GM21717 (cell line): Measurements from ENCODE around the gene CARTPT.

ENCODE experiments used
- ATAC-seq: cut with Tn5 transposase; IDR thresholded peaks from one replicate; pipeline ENCODE4 v1.9.1; 2021; ENCODE audit warnings: mild to moderate bottlenecking, moderate library complexity; ENCODE audit not compliant: unreplicated experiment

CARTPT gene

GRCh38 chr5:71719063-71719964 lies at the start of gene CARTPT:
TSS of gene CARTPT (plus strand) at chr5:71719275. CDS start at chr5:71719294, 19 bp downstream.
- no peak for ATAC-seq

GRCh38 chr5:71677977-71678376 lies 41.1 kb upstream of the CARTPT start:
- no peak for ATAC-seq

DNA sequence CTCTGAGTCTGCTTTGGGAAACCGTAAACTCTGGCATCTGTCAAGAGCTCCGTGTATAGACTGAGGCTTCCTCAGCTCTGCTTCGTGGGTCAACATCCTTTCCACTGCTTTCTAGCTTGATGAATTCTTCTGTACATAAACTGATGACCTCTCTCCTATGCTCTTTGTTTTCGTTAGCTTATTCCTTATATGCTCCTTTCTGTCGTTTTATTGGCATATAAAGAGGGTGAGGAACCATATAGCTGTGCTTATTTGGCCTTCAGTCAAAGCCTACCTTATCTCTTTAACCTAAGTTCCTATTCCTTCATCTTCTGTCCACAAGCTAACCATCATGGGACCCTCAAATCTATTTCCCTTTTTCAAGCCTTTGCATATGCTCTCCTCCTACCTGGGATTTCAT lies 39.4 kb upstream of the CARTPT start:
- no peak for ATAC-seq

DNA sequence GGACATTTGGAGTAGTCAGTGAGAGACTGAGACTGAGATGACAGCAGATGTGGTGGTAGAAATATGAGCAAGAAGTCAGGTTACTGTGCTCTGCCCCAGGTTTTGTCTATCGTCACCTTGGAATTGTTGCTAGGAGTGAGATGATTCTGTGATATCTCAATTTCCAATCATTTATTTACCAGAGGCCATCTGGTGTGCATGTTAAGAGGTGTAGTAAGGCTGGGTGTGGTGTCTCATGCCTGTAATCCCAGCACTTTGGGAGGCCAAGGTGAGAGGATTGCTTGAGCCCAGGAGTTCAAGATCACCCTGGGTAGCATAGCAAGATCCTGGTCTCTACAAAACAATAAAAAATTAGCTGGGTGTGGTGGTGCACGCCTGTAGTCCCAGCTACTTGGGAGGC lies 38.6 kb upstream of the CARTPT start:
- no peak for ATAC-seq

- no peak for ATAC-seq
Measured at GRCh38 chr5:71681296-71681695, 37.8 kb upstream of the CARTPT start.

DNA sequence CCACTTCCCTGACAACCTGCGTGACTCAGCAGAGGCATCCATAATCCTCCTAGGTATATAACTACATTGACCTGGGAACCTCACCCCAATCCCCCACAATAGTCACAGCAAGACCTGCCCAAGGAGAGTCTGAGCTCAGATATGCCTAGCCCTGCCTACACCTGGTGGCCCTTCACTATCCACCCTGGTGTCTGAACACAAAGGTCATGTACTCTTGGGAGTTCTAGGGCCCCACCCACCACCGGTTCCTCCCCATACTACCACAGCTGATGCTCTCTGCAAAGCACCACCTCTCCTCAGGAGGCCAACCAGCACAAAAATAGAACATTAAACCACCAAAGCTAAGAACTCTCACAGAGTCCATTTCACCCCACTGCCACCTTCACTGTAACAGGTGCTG lies 34.8 kb upstream of the CARTPT start:
- ATAC-seq, result no peak

DNA sequence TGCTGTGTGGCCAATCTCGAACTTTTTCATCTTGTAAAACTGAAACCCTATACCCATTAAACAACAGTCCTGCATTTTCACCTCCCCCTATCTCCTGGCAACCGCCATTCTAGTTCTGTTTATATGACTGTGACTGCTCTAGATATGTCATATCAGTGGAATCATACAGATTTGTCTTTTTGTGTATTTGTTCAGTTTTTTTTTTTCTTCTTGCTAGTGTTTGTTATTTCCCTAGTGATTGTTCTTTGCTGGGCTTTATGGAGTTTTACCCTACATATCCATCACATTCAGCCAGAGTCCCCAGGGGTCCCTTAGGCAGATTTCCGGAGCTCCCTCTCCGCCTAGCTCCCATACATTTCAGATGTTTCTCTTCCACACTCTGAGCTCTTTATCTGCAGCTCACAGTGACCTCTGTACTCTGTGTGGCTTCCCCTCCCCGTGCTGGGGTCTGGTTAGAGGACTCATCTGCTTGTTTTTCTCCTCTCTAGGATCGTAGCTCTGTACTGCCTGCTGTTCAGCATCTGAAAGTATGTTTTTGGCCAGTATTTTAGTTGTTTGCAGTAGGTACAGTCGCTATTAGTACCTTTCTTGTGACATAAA lies 25.1 kb upstream of the CARTPT start:
- ATAC-seq, result no peak

- no peak for ATAC-seq
Measured at GRCh38 chr5:71695071-71695470, 24.0 kb upstream of the CARTPT start.

DNA sequence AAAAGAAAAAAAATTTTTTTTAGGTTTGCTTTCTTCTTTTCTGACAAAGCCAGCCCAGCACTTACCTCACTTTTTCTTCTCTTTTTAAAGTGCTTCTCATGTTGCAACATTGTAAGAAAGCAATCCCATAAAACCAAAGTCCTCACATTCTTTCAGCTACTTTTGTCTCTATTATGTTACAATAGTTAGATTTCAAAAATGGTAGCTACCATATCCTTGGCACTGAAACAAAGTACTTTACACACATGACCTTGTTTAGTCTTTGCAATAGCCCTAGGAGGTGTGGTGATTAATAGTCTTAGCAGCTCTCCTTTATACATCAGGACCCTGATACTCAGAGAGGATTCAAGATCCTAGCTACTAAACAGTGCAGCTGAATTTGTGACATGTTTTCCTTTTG lies 23.5 kb upstream of the CARTPT start:
- no peak for ATAC-seq

- no peak for ATAC-seq
Measured at GRCh38 chr5:71697967-71698366, 21.1 kb upstream of the CARTPT start.

DNA sequence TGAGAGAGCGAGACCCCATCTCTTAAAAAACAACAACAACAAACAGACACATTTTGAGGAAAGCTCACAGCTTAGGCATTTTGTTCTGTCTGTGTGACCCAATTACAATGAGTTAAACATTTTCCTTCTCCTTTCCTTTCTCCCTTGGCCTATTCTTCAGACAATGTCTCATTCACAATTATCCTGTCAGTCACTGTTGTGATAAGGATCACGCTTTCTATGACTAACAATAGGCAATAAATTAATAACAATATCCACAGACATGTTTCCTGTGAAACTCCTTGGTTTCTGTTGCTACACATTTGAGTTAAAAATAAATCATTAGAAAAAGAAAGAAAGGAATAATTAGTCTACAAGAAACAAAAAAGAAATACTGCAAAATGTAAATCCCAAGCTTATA lies 19.8 kb upstream of the CARTPT start:
- ATAC-seq, result no peak

DNA sequence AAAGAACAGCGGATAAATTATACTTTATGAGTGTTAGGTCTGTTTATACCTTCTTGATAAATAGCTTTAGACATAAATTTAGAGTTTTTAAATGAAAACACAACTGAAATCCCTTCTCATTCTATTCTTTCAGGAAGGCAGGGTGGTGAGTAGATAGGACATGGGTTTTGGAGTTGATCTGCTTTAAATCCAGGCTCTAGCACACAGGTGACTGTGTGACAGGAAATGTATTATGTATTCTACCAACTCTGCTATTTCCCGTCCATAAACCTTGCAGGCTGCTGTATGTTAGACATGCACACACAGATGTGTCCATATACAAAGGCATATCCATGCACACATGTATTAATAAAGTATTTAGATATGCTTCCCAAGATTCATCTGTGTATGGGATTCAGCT lies 19.3 kb upstream of the CARTPT start:
- no peak for ATAC-seq

DNA sequence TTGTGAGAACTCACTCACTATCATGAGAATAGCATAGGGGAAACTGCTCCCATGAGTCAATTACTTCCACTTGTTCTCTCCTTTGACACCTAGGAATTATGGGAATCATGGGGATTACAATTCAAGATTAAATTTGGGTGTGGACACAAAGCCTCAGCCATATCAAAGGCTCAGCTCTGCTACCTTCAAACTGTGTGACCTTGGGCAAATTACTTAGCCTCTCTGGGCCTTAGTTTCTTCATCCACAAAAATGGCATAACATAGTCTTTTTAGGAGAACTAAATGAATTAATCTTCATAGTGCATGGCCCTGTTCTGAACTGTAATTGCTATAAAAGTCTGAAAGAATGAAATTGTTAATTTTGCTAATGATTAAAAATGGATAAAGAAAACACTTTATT lies 18.3 kb upstream of the CARTPT start:
- ATAC-seq, result no peak

- no peak for ATAC-seq
Measured at GRCh38 chr5:71701407-71701806, 17.7 kb upstream of the CARTPT start.

DNA sequence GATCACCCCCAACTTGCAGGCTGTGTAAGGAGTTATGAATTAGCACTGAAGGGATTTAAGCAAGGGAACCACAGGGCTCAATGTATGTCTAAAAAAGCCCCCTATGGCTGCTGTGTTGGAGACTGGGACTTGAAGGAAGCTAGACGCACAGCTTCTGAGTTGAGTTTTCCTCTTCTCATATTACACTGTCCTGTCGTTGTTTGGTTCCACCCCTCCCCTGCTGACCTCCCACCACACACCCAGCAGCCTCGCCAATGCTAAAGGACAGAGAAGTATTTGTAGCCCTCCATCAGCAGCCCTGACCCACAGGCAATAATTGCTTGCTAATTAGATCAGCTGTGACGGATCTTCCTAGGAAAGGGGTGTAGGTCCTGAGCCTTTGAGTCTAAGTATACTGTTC lies 15.1 kb upstream of the CARTPT start:
- ATAC-seq, result no peak

GRCh38 chr5:71705421-71705820 lies 13.7 kb upstream of the CARTPT start:
- ATAC-seq, result no peak

DNA sequence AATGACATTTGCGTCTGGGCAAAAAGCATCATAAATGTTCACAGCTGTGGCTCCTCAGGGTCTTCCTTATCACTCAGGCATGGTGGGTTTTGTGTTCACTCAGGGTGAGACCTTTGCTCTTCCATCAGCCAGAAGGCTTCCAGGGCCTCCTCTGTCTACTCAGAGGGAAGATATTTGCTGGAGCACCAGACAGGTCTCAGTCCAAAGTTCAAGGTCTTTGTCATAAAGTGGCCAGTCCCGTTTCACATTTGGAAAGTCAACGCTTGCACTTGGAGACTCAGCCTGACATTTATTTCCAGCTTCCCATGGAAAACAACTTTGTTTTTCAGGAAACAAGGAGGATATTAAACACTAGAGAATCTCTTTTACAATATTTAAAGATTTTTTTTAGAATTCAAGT lies 12.2 kb upstream of the CARTPT start:
- ATAC-seq, result no peak

DNA sequence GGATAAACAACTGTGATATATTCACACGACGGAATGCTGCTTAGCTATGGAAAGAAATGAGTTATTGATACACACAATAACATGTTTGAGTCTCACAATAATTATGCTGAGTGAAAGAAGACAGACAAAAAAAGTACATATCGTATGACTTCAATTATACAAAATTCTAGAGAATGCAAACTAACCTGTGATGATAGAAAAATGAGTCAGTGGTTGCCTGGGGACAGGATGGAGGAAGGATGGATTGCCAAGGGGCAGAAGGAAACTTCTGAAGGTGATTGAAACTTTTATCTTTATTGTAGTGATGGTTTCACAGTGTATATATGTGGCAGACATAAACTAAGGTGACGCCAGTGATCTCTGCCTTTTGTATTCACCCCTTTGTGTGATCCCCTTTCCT lies 7.5 kb upstream of the CARTPT start:
- no peak for ATAC-seq

DNA sequence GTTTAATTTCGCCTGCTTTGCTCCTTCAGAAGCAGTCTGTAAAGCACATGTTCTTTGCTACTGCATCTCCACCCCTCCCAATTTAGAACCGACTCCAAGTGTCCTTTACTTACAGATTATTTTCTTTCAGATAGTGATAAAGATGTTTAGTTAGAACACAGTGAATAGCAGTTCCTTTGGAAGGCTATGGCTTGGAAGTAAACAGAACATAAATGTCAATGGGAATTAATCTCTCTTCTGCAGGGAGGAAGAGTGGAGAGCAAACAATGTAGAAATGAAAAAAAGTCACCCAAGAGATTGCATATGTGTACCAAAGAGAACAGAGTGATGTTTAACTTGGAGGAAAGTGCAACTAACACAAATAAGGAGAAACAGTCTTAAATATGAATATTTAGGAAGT lies 4.2 kb upstream of the CARTPT start:
- no peak for ATAC-seq

DNA sequence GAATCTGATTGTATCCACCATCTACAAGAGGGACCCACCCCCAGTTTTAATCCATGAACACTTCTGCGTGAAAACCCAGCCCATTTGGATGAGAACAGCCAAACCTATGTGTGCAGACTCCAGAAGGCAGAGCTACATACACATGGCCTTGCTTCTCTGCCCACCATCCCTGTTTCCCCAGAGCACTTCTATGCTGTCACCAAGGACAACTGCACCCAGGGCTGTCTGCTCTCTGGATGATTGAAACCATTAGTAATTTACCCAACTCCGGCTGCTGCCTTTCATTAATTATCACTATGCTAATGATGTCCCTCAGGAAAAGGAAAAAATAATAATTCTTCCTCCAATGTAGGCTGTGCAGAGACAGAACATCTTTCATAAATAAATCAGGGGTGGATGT lies 8.9 kb downstream of the CARTPT start:
- no peak for ATAC-seq

GRCh38 chr5:71731015-71731414 lies 11.9 kb downstream of the CARTPT start:
- no peak for ATAC-seq

DNA sequence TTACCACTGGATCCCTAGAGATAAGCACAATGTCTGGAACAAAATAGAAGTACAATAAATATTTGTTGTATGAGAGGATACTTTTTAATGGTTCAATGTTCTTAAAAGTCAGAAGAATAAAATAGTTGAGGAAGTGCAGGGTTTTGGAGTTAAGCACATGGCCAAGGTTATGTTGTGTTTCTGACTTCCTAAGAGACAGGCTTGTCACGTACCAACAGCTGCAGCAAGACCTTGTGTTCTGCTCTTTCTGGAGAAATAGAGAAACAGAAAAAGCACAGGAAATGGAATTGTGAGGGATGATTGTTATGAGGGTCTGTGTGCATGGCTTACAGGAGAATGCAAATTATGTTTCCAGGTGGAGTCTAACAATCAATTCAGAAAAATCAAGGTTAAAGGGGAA lies 12.9 kb downstream of the CARTPT start:
- no peak for ATAC-seq

DNA sequence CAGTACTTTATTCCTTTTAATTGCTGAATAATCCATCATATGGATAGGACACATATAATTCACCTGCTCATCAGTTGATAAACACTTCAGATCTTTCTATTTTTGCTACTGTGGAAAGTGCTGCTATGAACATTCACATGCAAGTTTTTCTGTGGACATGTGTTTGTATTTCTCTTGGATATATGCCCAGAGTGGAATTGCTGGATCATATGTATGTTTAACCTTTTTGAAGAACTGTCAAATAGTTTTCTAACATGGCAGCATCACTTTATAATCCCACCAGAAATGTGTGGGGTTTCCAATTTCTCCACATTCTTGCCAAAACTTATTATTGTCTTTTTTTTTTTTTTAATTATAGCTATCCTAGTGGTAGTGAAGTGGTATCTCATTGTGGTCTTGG lies 15.1 kb downstream of the CARTPT start:
- no peak for ATAC-seq
